ENCODE data around the gene PPP2R3C. TPM values are rescaled to one million over a fixed set of nuclear protein-coding genes. Genes with fewer than 3 reads are reported as not detected.

PPP2R3C gene
- total and polyA plus RNA-seq, 2 of the 13 experiments (the other 11 are each of a cell fraction or from before 2014, with no cell fraction given), result 63.4 to 102 TPM

DNA sequence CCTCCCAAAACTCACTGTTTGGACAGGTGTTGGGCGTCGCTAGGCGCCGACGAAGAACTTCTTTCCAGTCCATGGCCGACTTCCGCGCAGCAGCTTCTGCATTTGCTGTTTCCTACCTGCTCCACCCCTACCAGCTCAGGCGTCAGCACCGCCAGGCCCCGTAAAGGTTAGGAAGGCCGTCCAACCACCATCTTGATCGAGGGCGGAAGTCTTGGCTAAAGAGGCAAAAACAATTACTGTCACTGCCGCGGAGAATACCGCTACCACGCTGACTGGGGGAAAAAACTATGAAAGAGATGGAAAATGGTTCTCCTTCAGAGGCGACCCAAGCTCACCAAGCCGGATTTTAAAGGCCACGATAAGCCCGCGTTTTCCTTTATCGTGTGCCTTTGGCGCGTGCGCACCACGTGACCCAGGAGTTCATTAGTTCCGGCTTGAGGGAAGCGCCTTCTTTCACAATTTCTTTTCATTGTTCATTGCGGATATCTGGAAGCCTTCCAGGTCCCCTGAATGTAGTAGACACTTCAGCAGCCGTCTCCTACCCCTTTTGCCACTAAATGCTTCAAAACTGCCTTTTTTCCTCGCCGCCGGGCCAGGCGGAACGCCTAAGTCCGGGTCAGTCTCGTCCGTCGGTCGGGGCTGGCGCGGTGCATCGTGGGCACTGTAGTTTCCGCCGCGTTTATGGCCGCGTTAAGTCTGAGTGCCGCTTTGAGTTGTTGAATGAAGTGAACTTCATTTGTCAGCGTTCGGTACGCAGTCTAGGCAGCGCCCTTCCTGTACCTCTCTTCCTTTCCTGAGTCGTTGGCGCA lies at the start of gene PPP2R3C, which contains the start of gene PRORP (continued):
- TF ChIP-seq, protein P1, sequence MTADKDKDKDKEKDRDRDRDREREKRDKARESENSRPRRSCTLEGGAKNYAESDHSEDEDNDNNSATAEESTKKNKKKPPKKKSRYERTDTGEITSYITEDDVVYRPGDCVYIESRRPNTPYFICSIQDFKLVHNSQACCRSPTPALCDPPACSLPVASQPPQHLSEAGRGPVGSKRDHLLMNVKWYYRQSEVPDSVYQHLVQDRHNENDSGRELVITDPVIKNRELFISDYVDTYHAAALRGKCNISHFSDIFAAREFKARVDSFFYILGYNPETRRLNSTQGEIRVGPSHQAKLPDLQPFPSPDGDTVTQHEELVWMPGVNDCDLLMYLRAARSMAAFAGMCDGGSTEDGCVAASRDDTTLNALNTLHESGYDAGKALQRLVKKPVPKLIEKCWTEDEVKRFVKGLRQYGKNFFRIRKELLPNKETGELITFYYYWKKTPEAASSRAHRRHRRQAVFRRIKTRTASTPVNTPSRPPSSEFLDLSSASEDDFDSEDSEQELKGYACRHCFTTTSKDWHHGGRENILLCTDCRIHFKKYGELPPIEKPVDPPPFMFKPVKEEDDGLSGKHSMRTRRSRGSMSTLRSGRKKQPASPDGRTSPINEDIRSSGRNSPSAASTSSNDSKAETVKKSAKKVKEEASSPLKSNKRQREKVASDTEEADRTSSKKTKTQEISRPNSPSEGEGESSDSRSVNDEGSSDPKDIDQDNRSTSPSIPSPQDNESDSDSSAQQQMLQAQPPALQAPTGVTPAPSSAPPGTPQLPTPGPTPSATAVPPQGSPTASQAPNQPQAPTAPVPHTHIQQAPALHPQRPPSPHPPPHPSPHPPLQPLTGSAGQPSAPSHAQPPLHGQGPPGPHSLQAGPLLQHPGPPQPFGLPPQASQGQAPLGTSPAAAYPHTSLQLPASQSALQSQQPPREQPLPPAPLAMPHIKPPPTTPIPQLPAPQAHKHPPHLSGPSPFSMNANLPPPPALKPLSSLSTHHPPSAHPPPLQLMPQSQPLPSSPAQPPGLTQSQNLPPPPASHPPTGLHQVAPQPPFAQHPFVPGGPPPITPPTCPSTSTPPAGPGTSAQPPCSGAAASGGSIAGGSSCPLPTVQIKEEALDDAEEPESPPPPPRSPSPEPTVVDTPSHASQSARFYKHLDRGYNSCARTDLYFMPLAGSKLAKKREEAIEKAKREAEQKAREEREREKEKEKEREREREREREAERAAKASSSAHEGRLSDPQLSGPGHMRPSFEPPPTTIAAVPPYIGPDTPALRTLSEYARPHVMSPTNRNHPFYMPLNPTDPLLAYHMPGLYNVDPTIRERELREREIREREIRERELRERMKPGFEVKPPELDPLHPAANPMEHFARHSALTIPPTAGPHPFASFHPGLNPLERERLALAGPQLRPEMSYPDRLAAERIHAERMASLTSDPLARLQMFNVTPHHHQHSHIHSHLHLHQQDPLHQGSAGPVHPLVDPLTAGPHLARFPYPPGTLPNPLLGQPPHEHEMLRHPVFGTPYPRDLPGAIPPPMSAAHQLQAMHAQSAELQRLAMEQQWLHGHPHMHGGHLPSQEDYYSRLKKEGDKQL (CRISPR knock-in tag; IDR thresholded peaks at IDR 0.05; ENCODE audit: low read depth), result peak; percentile 26; the same call in 1 of the 2 replicates
- TF ChIP-seq, protein P2, sequence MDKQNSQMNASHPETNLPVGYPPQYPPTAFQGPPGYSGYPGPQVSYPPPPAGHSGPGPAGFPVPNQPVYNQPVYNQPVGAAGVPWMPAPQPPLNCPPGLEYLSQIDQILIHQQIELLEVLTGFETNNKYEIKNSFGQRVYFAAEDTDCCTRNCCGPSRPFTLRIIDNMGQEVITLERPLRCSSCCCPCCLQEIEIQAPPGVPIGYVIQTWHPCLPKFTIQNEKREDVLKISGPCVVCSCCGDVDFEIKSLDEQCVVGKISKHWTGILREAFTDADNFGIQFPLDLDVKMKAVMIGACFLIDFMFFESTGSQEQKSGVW (CRISPR knock-in tag; IDR thresholded peaks at IDR 0.05; ENCODE audit: borderline replicate concordance), result 0 out of 2 replicates have a peak, but pooled peaks have one; percentile 65
- TF ChIP-seq, protein P3, sequence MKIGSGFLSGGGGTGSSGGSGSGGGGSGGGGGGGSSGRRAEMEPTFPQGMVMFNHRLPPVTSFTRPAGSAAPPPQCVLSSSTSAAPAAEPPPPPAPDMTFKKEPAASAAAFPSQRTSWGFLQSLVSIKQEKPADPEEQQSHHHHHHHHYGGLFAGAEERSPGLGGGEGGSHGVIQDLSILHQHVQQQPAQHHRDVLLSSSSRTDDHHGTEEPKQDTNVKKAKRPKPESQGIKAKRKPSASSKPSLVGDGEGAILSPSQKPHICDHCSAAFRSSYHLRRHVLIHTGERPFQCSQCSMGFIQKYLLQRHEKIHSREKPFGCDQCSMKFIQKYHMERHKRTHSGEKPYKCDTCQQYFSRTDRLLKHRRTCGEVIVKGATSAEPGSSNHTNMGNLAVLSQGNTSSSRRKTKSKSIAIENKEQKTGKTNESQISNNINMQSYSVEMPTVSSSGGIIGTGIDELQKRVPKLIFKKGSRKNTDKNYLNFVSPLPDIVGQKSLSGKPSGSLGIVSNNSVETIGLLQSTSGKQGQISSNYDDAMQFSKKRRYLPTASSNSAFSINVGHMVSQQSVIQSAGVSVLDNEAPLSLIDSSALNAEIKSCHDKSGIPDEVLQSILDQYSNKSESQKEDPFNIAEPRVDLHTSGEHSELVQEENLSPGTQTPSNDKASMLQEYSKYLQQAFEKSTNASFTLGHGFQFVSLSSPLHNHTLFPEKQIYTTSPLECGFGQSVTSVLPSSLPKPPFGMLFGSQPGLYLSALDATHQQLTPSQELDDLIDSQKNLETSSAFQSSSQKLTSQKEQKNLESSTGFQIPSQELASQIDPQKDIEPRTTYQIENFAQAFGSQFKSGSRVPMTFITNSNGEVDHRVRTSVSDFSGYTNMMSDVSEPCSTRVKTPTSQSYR (CRISPR knock-in tag; IDR thresholded peaks at IDR 0.05; ENCODE audit: borderline replicate concordance), result peak; percentile 79
- TF ChIP-seq ZNF678 (CRISPR knock-in tag; IDR thresholded peaks at IDR 0.05) (0 out of 2 replicates have a peak, but pooled peaks have one; percentile 21), DR1 (CRISPR knock-in tag; IDR thresholded peaks at IDR 0.05) (peak; percentile 84; the same call in 1 of the 2 replicates), FOXC1 (CRISPR knock-in tag; IDR thresholded peaks at IDR 0.05; ENCODE audit: borderline replicate concordance) (peak; percentile 99), ZKSCAN1 (IDR thresholded peaks at IDR 0.05; ENCODE audit: low read length) (no peak), FOXA3 (CRISPR knock-in tag; IDR thresholded peaks at IDR 0.05) (peak; percentile 65), ZNF292 (CRISPR knock-in tag; IDR thresholded peaks at IDR 0.05; ENCODE audit: borderline replicate concordance, low read depth) (peak; percentile 73), ZNF567 (CRISPR knock-in tag; IDR thresholded peaks at IDR 0.05; ENCODE audit: borderline replicate concordance) (peak; percentile 85), ZNF124 (CRISPR knock-in tag; IDR thresholded peaks at IDR 0.05) (peak; percentile 88), SMC3 (IDR thresholded peaks at IDR 0.05; ENCODE audit: low read length) (no peak; the same call in 1 of the 2 replicates), ZNF136 (CRISPR knock-in tag; IDR thresholded peaks at IDR 0.05; ENCODE audit: low read depth) (peak; percentile 95), CHD2 (IDR thresholded peaks at IDR 0.05; ENCODE audit: low read depth, low read length) (peak; percentile 57)
- TF ChIP-seq, protein P4, sequence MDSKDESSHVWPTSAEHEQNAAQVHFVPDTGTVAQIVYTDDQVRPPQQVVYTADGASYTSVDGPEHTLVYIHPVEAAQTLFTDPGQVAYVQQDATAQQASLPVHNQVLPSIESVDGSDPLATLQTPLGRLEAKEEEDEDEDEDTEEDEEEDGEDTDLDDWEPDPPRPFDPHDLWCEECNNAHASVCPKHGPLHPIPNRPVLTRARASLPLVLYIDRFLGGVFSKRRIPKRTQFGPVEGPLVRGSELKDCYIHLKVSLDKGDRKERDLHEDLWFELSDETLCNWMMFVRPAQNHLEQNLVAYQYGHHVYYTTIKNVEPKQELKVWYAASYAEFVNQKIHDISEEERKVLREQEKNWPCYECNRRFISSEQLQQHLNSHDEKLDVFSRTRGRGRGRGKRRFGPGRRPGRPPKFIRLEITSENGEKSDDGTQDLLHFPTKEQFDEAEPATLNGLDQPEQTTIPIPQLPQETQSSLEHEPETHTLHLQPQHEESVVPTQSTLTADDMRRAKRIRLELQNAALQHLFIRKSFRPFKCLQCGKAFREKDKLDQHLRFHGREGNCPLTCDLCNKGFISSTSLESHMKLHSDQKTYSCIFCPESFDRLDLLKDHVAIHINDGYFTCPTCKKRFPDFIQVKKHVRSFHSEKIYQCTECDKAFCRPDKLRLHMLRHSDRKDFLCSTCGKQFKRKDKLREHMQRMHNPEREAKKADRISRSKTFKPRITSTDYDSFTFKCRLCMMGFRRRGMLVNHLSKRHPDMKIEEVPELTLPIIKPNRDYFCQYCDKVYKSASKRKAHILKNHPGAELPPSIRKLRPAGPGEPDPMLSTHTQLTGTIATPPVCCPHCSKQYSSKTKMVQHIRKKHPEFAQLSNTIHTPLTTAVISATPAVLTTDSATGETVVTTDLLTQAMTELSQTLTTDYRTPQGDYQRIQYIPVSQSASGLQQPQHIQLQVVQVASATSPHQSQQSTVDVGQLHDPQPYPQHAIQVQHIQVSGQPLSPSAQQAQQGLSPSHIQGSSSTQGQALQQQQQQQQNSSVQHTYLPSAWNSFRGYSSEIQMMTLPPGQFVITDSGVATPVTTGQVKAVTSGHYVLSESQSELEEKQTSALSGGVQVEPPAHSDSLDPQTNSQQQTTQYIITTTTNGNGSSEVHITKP (CRISPR knock-in tag; IDR thresholded peaks at IDR 0.05; ENCODE audit: low read depth), result peak; percentile 87
